HepG2 (cell line): Measurements from ENCODE around the gene MAPK13. TPM values are rescaled to one million over a fixed set of nuclear protein-coding genes. Genes with fewer than 3 reads are reported as not detected.

Experiments used
- BCL6 ChIP-seq: IDR thresholded peaks from 2 replicates; pipeline ENCODE4 v1.6.1; 2016; ENCODE audit warnings: missing genetic modification reagents, missing compliant biosample characterization
- EEA1 ChIP-seq: sonication (generic); formaldehyde crosslinking; IDR thresholded peaks from 2 replicates; pipeline ENCODE4 v1.5.1; 2020; ENCODE audit warnings: mild to moderate bottlenecking, missing genetic modification reagents, borderline replicate concordance
- FIP1L1 ChIP-seq: fragments of 200-400 bp; formaldehyde crosslinking; IDR thresholded peaks from 2 replicates; pipeline ENCODE4 v1.6.1; 2018; ENCODE audit warnings: low read depth, mild to moderate bottlenecking, low read length, moderate library complexity, borderline replicate concordance; ENCODE audit not compliant: insufficient read depth
- JARID2 ChIP-seq: sonication (generic); formaldehyde crosslinking; IDR thresholded peaks from 2 replicates; pipeline ENCODE4 v1.8.1; 2023; ENCODE audit warnings: missing genetic modification reagents, inconsistent platforms; ENCODE audit not compliant: insufficient replicate concordance
- KLF16 ChIP-seq, 2 experiments: sonication (generic) in 1 of 2; formaldehyde crosslinking in 1 of 2; IDR thresholded peaks; 2 replicates each; pipeline versions ENCODE4 v1.6.1 to v1.8.0; 2016 to 2023; ENCODE audit warnings: missing genetic modification reagents in 2 of 2, missing compliant biosample characterization in 1 of 2
- NFKB2 ChIP-seq: sonication (generic); formaldehyde crosslinking; IDR thresholded peaks from 2 replicates; pipeline ENCODE4 v1.4.0; 2020; ENCODE audit warnings: missing genetic modification reagents, borderline replicate concordance
- NR2F1 ChIP-seq, 2 experiments: fragments of 450-650 bp in 1 of 2; formaldehyde crosslinking in 1 of 2; IDR thresholded peaks; 2 replicates each; pipeline versions ENCODE4 v1.5.0 to v1.6.1; 2016 to 2020; ENCODE audit warnings: mild to moderate bottlenecking in 1 of 2, missing compliant biosample characterization in 1 of 2, missing genetic modification reagents in 1 of 2, moderate library complexity in 1 of 2
- PRPF4 ChIP-seq: fragments of 200-400 bp; formaldehyde crosslinking; IDR thresholded peaks from 2 replicates; pipeline ENCODE4 v1.6.1; 2016; ENCODE audit warnings: low read length, low read depth; ENCODE audit not compliant: poor library complexity, severe bottlenecking
- REPIN1 ChIP-seq: sonication (generic); formaldehyde crosslinking; IDR thresholded peaks from 2 replicates; pipeline ENCODE4 v1.8.0; 2022; ENCODE audit warnings: missing genetic modification reagents, low read depth, mild to moderate bottlenecking, borderline replicate concordance
- TP53 ChIP-seq: sonication (generic); formaldehyde crosslinking; conservative IDR thresholded peaks from 2 replicates; pipeline ENCODE4 v1.4.0; 2020; ENCODE audit warnings: missing genetic modification reagents
- ZFP1 ChIP-seq: IDR thresholded peaks from 2 replicates; pipeline ENCODE4 v1.6.1; 2016
- ZNF235 ChIP-seq: sonication (generic); formaldehyde crosslinking; IDR thresholded peaks from 2 replicates; pipeline ENCODE4 v1.8.1; 2023; ENCODE audit warnings: mild to moderate bottlenecking, missing genetic modification reagents, borderline replicate concordance
- ZNF263 ChIP-seq: sonication (generic); formaldehyde crosslinking; IDR thresholded peaks from 2 replicates; pipeline ENCODE4 v1.4.0; 2020; ENCODE audit warnings: missing genetic modification reagents
- ZNF530 ChIP-seq: sonication (generic); formaldehyde crosslinking; IDR thresholded peaks from 2 replicates; pipeline ENCODE4 v1.5.0; 2020; ENCODE audit warnings: low read depth, mild to moderate bottlenecking, missing genetic modification reagents
- ZNF652 ChIP-seq: IDR thresholded peaks from 2 replicates; pipeline ENCODE4 v1.6.1; 2016; ENCODE audit warnings: low read depth, borderline replicate concordance
- ZNF772 ChIP-seq: sonication (generic); formaldehyde crosslinking; IDR thresholded peaks from 2 replicates; pipeline ENCODE4 v1.5.0; 2020; ENCODE audit warnings: mild to moderate bottlenecking, missing genetic modification reagents
- ZNF850 ChIP-seq: sonication (generic); formaldehyde crosslinking; conservative IDR thresholded peaks from 2 replicates; pipeline ENCODE4 v1.9.0; 2021; ENCODE audit warnings: mild to moderate bottlenecking, missing genetic modification reagents
- ZNF891 ChIP-seq: sonication (generic); formaldehyde crosslinking; IDR thresholded peaks from 2 replicates; pipeline ENCODE4 v1.5.0; 2020; ENCODE audit warnings: mild to moderate bottlenecking, missing genetic modification reagents
- ZSCAN20 ChIP-seq: sonication (generic); formaldehyde crosslinking; IDR thresholded peaks from 2 replicates; pipeline ENCODE4 v1.4.0; 2020; ENCODE audit warnings: missing genetic modification reagents, mild to moderate bottlenecking, borderline replicate concordance
- polyA plus RNA-seq, 8 experiments: library from polyadenylated mRNA; depleted of rRNA in 3 of 8; stranded (reverse) in 7 of 8; unstranded in 1 of 8; fragments of >200 nt; fragmentation: Illumina TruSeq in 4 of 8; extraction: Trizol in 4 of 8; gene quantifications; 2 replicates each; pipeline versions ENCODE4 v1.2.1 to v1.2.3, GENCODE V29; 2011 to 2016; ENCODE audit warnings: low read depth in 4 of 8, missing spikeins in 1 of 8, mixed read lengths in 1 of 8; ENCODE audit not compliant: insufficient read depth in 1 of 8
- total RNA-seq, 5 experiments: library from RNA; depleted of rRNA; stranded (reverse); fragments of >200 nt; fragmentation: Illumina TruSeq; extraction: Trizol; gene quantifications; 2 replicates each; pipeline ENCODE4 v1.2.3, GENCODE V29; 2016; ENCODE audit warnings: low read depth in 1 of 5
- TF ChIP-seq, protein P1 (sequence below): sonication (generic); formaldehyde crosslinking; IDR thresholded peaks from 2 replicates; pipeline ENCODE4 v1.4.0; 2020; ENCODE audit warnings: missing genetic modification reagents
- TF ChIP-seq, protein P2 (sequence below): sonication (generic); formaldehyde crosslinking; IDR thresholded peaks from 2 replicates; pipeline ENCODE4 v1.5.1; 2020; ENCODE audit warnings: missing genetic modification reagents, mild to moderate bottlenecking, borderline replicate concordance
- TF ChIP-seq, protein P3 (sequence below): sonication (generic); formaldehyde crosslinking; IDR thresholded peaks from 2 replicates; pipeline ENCODE4 v1.5.0; 2020; ENCODE audit warnings: mild to moderate bottlenecking, low read depth, missing genetic modification reagents, borderline replicate concordance
- TF ChIP-seq, protein P4 (sequence below): sonication (generic); IDR thresholded peaks from 2 replicates; pipeline ENCODE4 v1.6.1; 2016; ENCODE audit warnings: low read depth, borderline replicate concordance

The MAPK13 gene
- total and polyA plus RNA-seq, 2 of the 13 experiments (the other 11 are each of a cell fraction or from before 2014, with no cell fraction given), result 12.7 to 43.4 TPM

DNA sequence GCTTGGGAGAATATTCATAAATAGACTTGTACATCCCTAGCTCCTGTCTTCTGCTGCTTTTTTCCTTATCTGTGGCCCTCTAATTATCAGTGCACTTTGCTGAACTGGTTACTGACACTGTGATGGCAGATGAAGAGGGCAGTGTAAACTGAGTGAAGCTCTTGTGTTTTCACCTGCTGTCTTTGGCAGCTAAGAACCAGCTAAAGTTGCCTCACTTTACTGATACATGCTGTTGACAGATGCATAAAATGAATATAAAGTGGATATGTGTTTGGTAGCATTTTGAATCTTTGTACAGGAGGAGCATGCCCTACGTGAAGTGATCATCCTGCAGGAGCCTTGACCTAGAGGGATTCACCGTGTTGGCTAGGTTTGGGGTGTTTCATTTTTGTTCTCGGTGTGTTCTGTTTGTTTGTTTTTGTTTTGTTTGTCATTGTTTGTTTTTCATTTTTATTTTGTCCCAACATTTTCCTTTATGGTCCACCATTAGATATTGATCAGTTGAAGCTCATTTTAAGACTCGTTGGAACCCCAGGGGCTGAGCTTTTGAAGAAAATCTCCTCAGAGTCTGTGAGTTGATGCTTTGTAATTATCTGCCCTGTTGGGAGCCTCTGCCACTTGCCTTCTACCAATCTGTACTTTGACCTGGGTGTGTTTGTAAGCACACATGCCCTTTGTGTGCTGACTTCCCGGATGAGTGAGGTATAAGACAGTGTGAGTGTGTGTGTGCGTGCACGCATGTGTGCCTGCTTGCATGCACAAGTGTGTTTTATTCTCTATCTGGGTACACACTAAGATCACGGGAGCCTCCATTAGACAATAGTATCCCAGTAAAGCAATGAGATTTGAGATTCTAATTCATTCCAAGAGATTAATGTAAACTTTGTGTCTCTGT, 34.6 kb upstream of the MAPK13 start (continued):
- TF ChIP-seq ZNF263 (CRISPR knock-in tag) (no peak), ZNF850 (CRISPR knock-in tag) (0 out of 2 replicates have a peak, but pooled peaks have one; percentile 3), EEA1 (CRISPR knock-in tag) (no peak), REPIN1 (CRISPR knock-in tag) (peak; percentile 58; the same call in 1 of the 2 replicates), ZNF891 (no peak), ZNF235 (no peak), BCL6 (CRISPR knock-in tag) (peak; percentile 86), TP53 (CRISPR knock-in tag) (no peak; the same call in 1 of the 2 replicates), NR2F1 (CRISPR knock-in tag; IDR thresholded peaks at IDR 0.05) (peak; percentile 48 to 71; a peak in 3 of 4 replicates), JARID2 (peak; percentile 74), ZSCAN20 (CRISPR knock-in tag) (no peak), NFKB2 (no peak), ZFP1 (peak; percentile 58; the same call in 1 of the 2 replicates), PRPF4 (no peak), ZNF772 (CRISPR knock-in tag) (peak; percentile 77), FIP1L1 (no peak), ZNF530 (CRISPR knock-in tag) (no peak), KLF16 (CRISPR knock-in tag; IDR thresholded peaks at IDR 0.05) (peak in 1 of 2 experiments; percentile 90; a peak in 2 of 4 replicates), ZNF652 (CRISPR knock-in tag) (peak; percentile 60; the same call in 1 of the 2 replicates)
- TF ChIP-seq, protein P1, sequence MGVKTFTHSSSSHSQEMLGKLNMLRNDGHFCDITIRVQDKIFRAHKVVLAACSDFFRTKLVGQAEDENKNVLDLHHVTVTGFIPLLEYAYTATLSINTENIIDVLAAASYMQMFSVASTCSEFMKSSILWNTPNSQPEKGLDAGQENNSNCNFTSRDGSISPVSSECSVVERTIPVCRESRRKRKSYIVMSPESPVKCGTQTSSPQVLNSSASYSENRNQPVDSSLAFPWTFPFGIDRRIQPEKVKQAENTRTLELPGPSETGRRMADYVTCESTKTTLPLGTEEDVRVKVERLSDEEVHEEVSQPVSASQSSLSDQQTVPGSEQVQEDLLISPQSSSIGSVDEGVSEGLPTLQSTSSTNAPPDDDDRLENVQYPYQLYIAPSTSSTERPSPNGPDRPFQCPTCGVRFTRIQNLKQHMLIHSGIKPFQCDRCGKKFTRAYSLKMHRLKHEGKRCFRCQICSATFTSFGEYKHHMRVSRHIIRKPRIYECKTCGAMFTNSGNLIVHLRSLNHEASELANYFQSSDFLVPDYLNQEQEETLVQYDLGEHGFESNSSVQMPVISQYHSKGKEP (CRISPR knock-in tag), result no peak; the same call in 1 of the 2 replicates
- TF ChIP-seq, protein P2, sequence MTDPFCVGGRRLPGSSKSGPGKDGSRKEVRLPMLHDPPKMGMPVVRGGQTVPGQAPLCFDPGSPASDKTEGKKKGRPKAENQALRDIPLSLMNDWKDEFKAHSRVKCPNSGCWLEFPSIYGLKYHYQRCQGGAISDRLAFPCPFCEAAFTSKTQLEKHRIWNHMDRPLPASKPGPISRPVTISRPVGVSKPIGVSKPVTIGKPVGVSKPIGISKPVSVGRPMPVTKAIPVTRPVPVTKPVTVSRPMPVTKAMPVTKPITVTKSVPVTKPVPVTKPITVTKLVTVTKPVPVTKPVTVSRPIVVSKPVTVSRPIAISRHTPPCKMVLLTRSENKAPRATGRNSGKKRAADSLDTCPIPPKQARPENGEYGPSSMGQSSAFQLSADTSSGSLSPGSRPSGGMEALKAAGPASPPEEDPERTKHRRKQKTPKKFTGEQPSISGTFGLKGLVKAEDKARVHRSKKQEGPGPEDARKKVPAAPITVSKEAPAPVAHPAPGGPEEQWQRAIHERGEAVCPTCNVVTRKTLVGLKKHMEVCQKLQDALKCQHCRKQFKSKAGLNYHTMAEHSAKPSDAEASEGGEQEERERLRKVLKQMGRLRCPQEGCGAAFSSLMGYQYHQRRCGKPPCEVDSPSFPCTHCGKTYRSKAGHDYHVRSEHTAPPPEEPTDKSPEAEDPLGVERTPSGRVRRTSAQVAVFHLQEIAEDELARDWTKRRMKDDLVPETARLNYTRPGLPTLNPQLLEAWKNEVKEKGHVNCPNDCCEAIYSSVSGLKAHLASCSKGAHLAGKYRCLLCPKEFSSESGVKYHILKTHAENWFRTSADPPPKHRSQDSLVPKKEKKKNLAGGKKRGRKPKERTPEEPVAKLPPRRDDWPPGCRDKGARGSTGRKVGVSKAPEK (CRISPR knock-in tag), result peak; percentile 12; the same call in 1 of the 2 replicates
- TF ChIP-seq, protein P3, sequence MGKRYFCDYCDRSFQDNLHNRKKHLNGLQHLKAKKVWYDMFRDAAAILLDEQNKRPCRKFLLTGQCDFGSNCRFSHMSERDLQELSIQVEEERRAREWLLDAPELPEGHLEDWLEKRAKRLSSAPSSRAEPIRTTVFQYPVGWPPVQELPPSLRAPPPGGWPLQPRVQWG, result no peak
- TF ChIP-seq, protein P4, sequence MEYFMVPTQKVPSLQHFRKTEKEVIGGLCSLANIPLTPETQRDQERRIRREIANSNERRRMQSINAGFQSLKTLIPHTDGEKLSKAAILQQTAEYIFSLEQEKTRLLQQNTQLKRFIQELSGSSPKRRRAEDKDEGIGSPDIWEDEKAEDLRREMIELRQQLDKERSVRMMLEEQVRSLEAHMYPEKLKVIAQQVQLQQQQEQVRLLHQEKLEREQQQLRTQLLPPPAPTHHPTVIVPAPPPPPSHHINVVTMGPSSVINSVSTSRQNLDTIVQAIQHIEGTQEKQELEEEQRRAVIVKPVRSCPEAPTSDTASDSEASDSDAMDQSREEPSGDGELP, result peak; percentile 68; the same call in 1 of the 2 replicates
